GM12878 (cell line): Measurements from ENCODE around the gene MAGI1.

Experiments
- CHD2 ChIP-seq: IDR thresholded peaks from 2 replicates; pipeline ENCODE4 v1.6.1; 2011; ENCODE audit warnings: low read depth, low read length, improper control_type of control experiment, borderline replicate concordance
- EP300 ChIP-seq, 2 experiments: fragments of 150-350 bp in 1 of 2; IDR thresholded peaks; 2 replicates each; pipeline ENCODE4 v1.6.1; 2011 to 2012; ENCODE audit warnings: low read depth in 2 of 2, low read length in 2 of 2, borderline replicate concordance in 1 of 2, improper control_type of control experiment in 1 of 2, inconsistent platforms in 1 of 2; ENCODE audit not compliant: control insufficient read depth in 1 of 2
- MAX ChIP-seq: IDR thresholded peaks from 2 replicates; pipeline ENCODE4 v1.6.1; 2012; ENCODE audit warnings: low read depth, low read length, improper control_type of control experiment
- MXI1 ChIP-seq: fragments of 150-350 bp; IDR thresholded peaks from 2 replicates; pipeline ENCODE4 v1.6.1; 2011; ENCODE audit warnings: low read depth, mild to moderate bottlenecking, inconsistent platforms, low read length, improper control_type of control experiment
- MYB ChIP-seq: fragments of 150-350 bp; IDR thresholded peaks from 2 replicates; pipeline ENCODE4 v1.6.1; 2014; ENCODE audit warnings: mild to moderate bottlenecking, low read depth, low read length, borderline replicate concordance
- POLR2AphosphoS5 ChIP-seq: IDR thresholded peaks from 2 replicates; pipeline ENCODE4 v1.6.1; 2011; ENCODE audit warnings: mild to moderate bottlenecking, low read length, inconsistent platforms
- ZBTB11 ChIP-seq: fragments of 450-650 bp; formaldehyde crosslinking; IDR thresholded peaks from 2 replicates; pipeline ENCODE4 v1.5.0; 2022; ENCODE audit warnings: mild to moderate bottlenecking, missing genetic modification characterization

- TF ChIP-seq POLR2AphosphoS5 (no peak), EP300 (IDR thresholded peaks at IDR 0.05; ENCODE audit: borderline replicate concordance in 1 of 2, control insufficient read depth in 1 of 2, low read depth in 2 of 2, low read length in 2 of 2) (no peak), ZBTB11 (no peak), CHD2 (no peak), MXI1 (no peak), MYB (no peak), MAX (no peak)
Measured at GRCh38 chr3:65568497-65568896, 470.2 kb downstream of the MAGI1 start.
